HG02973 (cell line): ENCODE measurements around the gene CD79B.
"Not testable (repeated sequence)": the region's sequence is repeated elsewhere in the genome, so short reads cannot be mapped to it uniquely, and the experiment has no call there.

Experiments used
- ATAC-seq: cut with Tn5 transposase; IDR thresholded peaks from one replicate; pipeline ENCODE4 v1.9.1; 2021; ENCODE audit warnings: moderate library complexity; ENCODE audit not compliant: unreplicated experiment

Gene CD79B

DNA sequence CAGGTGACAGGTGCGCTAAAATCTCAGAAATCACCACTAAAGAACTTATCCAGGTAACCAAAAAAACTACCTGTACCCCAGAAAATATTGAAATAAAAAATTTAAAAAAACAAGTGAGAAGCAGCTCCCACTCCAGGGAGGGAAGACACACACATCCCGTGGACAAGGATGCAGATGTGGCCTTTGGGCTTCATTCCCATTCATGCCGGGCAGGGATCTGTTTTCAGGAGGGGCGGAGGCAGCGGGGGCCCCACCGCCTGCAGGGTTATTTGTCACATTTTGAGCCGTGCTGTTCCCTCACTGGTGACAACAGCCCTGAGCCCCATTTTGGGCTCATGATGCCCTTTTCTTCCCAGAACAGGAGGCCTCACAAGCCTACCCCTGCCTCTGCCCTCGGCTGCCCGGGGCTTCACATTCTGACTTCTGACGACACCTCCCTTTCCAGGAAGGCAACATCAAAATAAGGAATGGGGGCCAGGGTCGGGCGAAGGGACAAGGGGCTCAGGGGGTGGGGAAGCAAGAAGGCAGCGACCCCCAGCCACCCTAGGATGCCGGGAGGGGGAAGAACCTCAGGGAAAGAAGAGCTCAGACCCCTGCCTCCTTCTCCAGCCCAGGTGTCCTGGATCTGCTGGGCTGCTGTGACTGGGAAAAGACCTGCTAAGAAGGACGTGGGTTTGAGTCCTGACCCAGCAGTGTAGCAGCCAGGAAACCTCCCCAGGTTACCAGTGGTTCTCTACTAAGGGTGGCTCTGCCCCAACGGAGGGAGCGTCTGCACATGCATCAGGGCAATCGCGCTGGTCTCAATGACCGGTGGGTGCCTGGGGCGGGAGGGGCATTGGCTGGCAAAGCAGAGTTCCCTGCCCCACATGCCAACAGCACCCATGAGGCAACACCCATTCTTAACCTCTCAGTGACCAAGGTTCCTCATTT, 2.3 kb upstream of the CD79B start:
- ATAC-seq = no peak

DNA sequence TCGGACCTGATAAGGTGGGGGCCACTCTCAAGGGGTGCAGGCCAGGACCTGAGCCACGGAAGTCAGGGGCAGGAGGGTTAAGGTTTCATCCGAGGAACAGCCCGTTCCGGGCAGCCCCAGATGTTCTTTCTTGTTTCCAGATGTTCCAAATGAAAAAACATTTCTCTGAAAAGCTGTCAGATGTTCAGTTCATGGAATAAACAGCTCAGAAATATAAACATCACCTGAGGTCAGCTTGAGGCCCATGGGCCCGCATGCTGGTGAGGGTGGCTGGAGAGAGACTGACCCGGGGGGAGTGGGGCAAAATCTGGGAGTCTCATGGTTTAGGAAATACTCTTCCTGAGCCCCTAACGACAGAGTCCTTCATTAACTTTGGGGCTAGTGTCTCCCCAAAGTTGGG, 1.5 kb upstream of the CD79B start:
- ATAC-seq = no peak

DNA sequence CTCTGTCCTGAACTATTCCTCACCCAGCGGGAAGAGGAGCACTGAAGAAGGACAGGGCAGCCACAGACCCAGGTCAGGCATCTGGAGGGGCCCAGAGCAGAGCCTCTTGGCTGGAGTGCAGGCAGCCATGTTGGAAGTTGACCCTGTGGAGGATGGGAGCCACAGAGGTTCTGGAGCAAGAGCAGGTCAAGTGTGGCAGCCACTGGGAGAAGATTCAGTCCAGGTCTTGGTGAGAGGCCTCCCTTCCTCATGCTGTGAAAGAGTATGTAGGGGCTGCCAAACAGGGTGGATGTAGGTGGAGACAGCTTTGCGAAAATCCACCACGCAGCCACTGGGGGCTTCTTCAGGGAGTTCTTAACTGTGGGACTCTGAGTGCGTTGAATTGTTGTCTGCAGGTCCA, 590 bp upstream of the CD79B start:
- ATAC-seq = no peak

DNA sequence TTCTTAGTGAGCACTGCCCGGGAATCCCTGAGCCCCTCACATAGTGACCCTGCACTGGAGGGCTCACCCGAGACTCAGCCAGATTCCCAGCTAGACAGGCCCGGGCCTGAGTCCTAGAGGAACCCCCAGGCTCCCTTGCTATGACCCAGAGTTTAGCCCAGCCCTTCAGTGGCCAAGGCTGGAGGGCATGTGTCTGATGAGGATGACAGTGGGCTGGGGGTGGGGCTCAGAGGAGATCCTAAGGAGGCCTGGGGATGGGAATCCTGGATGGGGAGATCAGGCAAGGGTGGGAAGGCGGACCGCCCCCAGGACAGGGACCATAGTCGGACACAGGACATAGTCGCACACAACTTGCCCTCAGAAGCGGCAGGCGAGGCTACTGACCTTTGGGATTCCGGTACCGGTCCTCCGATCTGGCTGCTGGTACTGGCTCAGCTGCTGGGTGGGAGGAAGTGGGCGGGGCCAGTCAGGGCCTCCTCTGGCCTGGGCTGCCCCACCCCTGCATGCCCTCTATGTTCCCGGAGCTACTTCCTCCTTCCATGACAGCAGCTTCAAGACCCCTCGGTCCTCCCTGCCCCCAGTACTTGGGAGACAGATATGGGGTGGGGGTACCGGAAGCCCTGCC, 1.1 kb downstream of the CD79B start:
- peak; percentile 41 for ATAC-seq

DNA sequence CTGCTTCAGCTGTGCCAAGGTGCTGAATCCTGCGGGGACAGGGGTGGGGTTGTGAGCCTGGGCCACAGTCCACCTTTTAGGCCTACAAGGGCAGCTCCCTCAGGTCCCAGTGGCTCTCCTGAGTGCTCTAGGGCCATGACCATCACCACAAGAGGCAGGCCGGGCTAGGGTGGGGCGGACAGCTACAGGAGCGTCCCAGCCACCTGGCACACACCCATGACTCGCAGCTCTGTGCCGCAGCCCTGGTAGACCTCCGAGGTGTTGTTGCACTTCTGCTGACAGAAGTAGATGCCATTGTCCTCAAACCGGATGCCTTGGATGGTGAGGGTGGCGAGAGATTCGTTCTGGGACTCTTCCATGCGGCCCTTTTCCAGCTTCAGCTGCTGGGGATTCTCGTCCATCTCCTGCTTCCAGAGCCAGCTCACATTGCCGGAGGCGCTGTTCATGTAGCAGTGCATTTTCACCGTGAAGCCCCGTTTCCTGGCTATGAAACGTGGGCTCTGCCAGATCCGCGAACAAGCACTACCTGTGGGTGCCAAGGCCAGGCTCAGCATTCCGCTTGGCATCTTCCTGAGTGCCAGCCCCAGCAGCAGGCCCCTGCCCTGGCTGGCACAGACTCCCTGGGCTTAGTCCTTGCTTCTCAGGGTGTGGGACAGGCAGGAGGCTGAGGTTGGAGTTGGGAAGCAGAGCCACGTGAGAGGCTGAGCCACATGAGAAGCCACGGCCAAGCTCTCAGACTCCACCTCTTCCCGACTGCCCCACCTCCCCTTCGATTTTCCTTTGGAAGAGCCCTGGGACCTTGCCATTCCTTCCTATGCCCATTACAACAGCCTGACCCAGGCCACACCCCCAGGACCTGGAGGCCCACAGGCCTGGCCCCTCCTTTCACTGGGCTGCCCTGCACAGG, 2.0 kb downstream of the CD79B start:
- no peak for ATAC-seq

DNA sequence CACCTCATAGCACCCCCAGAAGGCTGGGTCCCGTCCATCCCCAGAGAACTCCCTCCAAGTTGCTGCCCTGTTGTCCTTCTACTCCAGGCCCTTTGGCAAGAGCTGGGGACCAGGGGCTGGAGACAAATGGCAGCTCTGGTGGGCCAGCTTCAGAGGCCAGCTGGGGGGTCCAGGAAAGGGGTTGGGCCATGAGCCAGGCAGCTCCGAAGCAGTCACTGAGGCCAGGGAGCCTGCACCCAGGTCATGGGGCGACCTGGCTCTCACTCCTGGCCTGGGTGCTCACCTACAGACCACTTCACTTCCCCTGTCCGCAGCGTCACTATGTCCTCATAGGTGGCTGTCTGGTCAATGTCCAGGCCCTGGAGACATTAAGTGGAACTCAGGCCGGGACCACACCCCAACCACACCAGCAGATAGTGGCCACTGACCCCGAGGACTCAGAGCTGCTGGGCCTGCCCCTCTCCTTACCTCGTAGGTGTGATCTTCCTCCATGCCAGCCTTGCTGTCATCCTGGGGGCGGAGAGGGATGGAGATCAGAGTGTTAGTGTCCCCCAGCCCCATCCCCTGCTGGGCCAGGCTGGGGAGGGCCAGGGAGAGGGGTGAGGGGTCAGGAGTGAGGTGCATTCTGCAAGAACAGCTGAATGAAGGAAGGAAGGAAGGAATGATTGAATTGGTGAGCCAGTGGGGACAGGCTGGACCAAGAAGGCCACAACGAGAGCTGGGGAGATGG, 3.0 kb downstream of the CD79B start:
- no peak for ATAC-seq

DNA sequence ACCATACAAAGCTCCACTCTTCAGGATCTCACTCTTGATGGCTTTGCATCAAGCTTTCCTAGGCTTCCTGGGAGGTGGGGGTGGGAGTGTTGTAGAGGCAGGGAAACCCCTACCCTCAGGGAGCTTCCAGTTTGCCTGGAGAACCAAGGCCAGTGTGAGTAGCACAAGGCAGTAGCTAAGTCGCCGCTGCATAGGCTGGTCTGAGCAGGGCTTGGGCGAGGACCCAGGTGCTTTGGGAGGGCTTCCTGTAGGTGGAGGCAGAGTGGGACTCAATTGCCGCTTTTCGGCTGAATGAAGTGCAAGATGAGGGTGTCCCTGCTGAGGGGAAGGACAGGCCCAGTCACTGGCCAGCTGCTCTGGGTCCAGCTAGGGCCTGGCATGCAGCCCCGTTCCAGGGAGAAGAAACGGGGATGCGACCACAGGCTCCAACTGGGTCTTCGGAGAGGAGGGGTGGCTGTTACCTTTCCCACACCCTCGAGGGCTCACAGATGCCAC, 3.9 kb downstream of the CD79B start:
- no peak for ATAC-seq

DNA sequence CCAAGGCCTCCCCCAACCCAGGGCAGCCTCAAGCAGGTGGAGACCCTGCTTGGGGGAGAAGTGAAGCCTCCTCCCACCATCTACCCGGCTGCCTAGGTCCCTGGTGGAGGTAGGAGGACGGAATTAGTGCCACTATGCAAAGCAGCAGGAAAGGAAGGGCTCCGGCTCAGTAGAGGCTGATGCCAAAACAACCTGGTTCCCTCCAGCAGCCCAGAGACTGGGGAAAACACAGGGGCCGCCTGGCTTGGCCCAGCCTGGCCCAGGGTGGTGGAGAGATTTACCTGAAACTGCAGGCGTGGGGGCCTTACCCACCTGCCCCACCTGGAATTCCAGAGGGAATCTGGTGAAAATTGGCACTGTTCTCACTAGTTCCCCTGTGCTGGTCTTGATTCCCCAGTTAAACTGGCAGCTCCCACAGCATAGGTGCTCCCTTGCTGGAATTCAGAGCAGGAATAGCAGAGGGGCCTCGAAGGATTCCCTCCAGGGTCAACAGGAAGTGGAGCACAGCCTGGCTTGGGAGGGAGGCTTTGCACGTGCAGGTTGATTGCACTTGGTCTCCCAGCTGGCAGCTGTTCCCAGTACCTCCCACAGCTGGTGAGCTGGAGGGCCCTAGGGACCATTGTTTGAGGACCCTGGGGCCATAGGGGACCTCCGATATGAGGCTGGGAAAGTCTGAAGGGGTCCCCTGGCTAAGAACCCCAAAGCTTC, 4.5 kb downstream of the CD79B start:
- no peak for ATAC-seq

DNA sequence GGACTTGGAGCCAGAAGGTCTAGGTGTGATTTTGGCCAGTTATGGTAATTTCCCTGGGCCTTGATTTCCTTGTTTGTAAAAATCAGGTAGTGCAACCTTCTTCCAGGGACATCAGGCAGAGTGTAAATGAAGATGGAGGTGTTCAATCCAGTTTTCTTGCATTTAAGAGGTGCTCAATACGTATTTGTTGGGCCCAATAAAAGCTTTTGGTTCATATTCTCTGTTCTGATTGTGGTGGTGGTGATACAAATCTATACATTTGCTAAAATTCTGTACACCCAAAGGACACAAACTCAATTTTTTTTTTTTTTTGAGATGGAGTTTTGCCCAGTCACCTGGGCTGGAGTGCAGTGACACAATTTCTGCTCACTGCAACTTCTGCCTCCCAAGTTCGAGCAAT, 6.0 kb downstream of the CD79B start:
- ATAC-seq = no peak

DNA sequence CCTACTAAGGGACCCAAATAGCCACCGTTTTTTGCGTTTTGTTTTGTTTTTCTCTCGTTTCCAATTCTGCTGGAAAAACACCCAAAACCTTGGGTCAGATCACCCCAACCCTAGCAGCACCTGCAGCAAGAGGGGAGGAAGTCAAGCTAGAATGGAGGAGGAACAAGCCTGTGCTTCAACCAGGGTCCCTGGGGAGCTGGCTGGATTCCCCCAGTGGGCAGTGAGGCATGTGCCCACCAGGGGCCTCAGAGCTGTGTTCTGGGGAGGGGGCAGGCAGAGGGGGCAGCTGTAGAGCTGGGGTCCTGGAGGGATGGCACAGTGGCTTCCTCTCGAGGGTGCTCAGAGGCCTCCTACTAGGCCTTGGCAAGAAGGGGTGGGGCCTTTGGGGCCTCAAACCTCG, 6.5 kb downstream of the CD79B start:
- no peak for ATAC-seq

DNA sequence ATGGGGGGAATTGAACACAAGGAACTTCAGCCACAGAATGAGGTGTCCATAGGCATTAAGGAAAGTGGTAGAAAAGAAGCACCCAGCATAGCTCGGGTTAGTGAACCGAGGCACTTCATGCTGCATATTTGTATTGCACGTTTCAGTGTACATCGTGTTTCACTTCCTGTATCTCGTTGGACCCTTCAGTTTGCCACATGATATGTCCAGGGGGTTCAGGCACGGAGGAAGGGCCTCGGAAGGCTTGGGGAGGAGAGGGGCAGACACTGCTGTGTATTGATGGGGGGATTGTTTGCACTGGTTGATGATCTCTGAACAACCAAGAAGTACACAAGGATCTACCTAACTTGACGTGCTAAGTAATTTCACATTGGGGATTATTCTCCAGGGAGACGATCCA, 9.7 kb downstream of the CD79B start:
- not testable (repeated sequence) for ATAC-seq

DNA sequence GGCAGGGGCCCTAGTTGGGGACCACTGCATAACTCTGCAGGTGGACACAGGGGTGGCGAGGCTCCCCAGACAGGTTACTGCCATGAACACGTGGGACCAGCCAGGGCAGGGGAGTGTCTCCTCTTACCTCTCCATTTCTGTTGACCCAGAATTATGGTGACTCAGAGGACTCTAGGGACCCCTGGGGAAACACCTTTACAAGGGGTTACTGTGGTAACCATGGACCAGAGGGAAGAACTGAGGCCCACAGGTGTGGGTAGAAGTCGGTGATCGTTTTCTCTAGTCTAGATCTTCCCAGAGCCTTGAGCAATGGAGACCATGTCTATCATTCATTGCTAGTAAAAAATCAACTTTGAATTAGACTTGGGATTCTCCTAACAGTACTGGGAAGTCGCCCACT, 11.4 kb downstream of the CD79B start:
- ATAC-seq = not testable (repeated sequence)

DNA sequence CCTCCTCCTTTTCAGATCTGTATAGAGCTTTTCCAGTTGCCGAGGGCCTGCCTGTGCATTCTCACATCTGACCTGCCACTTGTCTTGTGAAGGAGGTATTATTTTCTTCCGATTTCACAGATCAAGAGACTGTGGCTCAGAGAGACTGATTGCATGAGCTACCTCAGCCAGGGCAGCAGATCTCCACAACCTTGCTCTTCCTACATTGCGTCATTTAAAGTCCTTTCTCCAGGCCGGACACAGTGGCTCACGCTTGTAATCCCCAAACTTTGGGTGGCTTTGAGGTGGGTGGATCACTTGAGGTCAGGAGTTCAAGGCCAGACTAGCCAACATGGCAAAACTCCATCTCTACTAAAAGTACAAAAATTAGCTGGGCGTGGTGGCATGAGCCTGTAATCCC, 12.1 kb downstream of the CD79B start:
- ATAC-seq = not testable (repeated sequence)

DNA sequence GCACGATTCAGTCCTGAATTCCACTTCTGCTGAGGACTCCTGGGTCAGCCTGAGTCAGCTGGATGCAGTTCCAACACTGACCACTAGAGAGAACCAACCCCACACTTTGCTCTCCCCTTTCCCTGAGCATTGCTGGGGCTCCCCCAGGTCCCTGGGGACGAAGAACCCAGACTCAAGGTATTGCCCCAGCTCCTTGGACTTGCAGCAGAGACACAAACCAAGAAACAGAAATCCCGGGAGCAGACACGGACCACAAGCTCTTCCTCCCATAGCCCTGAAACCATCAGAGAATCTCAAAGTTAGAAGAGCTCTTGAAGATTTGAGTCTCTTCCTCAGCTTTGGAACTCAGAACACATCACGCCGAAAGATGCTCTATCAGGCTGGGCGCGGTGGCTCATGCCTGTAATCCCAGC, 12.8 kb downstream of the CD79B start:
- ATAC-seq = no peak

DNA sequence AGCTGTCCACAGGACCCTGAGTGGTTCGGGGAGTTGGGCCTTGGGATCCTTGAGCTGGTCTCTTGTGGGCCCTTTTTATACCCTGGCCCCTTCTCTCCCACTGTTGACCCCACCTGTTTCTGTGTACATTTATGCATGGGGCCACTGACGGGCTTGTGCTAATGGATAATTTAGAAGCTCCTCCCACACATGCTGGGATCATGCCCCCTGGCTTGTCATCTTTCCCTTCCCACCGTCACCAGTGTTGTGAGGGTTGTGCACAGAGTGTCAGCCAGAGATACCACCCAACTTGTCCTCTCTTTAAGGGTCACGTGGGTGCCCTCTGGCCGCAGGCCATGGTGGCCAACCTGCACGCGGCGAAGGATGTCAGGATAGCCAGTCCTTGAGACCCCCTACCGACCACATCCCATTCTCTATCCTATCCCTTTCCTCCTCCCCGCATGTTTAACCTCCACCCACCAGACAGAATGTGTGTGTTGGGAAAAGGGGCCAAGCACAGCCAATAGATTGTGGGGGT, 13.3 kb downstream of the CD79B start, which contains the start of gene GH1:
Gene GH1 (minus strand): TSS at position 51 of the 517 bp plus-strand sequence. CDS start 63 bp downstream, outside the sequence.
- not testable (repeated sequence) for ATAC-seq

DNA sequence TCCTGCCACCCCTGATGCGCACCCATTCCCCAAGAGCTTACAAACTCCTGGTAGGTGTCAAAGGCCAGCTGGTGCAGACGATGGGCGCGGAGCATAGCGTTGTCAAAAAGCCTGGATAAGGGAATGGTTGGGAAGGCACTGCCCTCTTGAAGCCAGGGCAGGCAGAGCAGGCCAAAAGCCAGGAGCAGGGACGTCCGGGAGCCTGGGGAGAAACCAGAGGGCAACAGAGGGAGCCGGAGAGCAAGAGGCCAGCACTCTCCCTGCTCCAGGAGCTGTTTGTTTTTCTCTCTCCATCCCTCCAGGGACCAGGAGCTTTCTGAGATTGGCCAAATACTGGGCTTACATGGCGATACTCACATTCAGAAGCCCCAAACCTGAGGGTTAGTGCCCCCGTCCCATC, 13.8 kb downstream of the CD79B start:
- ATAC-seq = no peak

DNA sequence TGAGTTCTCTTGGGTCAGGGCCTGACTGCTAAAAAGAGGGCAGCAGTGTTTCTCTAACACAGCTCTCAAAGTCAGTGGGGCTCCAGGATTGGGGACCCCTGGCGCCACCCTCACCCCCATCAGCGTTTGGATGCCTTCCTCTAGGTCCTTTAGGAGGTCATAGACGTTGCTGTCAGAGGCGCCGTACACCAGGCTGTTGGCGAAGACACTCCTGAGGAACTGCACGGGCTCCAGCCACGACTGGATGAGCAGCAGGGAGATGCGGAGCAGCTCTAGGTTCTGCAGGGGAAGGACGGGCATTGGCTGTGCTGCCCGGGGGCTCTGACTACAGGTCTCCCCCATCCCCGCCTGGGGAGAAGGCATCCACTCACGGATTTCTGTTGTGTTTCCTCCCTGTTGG, 14.5 kb downstream of the CD79B start:
- no peak for ATAC-seq

DNA sequence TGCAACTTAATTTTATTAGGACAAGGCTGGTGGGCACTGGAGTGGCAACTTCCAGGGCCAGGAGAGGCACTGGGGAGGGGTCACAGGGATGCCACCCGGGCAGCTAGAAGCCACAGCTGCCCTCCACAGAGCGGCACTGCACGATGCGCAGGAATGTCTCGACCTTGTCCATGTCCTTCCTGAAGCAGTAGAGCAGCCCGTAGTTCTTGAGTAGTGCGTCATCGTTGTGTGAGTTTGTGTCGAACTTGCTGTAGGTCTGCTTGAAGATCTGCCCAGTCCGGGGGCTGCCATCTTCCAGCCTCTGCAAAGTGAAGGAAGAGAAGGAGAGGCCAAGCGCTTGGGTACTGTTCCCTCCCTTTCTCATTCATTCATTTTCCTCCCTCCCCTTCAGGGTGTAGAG, 14.9 kb downstream of the CD79B start:
- not testable (repeated sequence) for ATAC-seq

DNA sequence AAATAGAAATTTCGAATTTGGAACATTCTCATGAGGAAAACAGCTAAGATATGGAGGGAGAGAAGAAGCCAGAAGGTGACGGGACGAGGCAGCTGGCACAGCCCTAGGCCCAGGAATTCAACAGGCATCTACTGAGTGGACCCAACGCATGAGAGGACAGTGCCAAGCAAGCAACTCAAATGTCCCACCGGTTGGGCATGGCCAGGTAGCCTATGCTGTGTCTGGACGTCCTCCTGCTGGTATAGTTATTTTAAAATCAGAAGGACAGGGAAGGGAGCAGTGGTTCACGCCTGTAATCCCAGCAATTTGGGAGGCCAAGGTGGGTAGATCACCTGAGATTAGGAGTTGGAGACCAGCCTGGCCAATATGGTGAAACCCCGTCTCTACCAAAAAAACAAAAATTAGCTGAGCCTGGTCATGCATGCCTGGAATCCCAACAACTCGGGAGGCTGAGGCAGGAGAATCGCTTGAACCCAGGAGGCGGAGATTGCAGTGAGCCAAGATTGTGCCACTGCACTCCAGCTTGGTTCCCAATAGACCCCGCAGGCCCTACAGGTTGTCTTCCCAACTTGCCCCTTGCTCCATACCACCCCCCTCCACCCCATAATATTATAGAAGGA, 15.5 kb downstream of the CD79B start:
- no peak for ATAC-seq
